Left lung (tissue), 10 donors: ENCODE results near the gene ITGB6. TPM values are rescaled to one million over a fixed set of nuclear protein-coding genes. Genes with fewer than 3 reads are reported as not detected.
A peak's percentile ranks its signal among the peaks of the same experiment; 100 is the strongest.
"Not testable (repeated sequence)": the region's sequence is repeated elsewhere in the genome, so short reads cannot be mapped to it uniquely, and the experiment has no call there.

Source experiments
- ATAC-seq: fragments of 200-7000 bp; cut with Tn5 transposase; one replicate; pipeline ENCODE4 v1.9.1; 2020; ENCODE audit warnings: moderate library complexity
- DNase-seq, 4 donors: peaks; one replicate each; pipeline ENCODE4 v3.0.0-alpha.2; 2013 to 2020
- H3K27ac ChIP-seq, 2 donors: fragments of 200-600 bp; sonication (generic) in 1 of 2; one replicate each; pipeline versions ENCODE4 v1.5.0 to v1.8.0; 2020 to 2021
- H3K27me3 ChIP-seq, 2 donors: fragments of 200-600 bp; sonication (generic) in 1 of 2; one replicate each; pipeline versions ENCODE4 v1.5.0 to v1.8.0; 2020 to 2021
- H3K36me3 ChIP-seq, 2 donors: fragments of 200-600 bp; sonication (generic) in 1 of 2; one replicate each; pipeline versions ENCODE4 v1.5.0 to v1.8.0; 2020 to 2021
- H3K4me1 ChIP-seq, 2 donors: fragments of 200-600 bp; one replicate each; pipeline ENCODE4 v1.8.0; 2021
- H3K4me3 ChIP-seq, 2 donors: fragments of 200-600 bp; sonication (generic) in 1 of 2; one replicate each; pipeline versions ENCODE4 v1.5.0 to v1.8.0; 2020 to 2021; ENCODE audit warnings: mild to moderate bottlenecking in 1 of 2
- H3K9me3 ChIP-seq, 2 donors: fragments of 200-600 bp; sonication (generic) in 1 of 2; one replicate each; pipeline versions ENCODE4 v1.5.0 to v1.8.0; 2020 to 2021
- intact Hi-C, 2 donors: fragments of 100-400 bp; cut with DNase I; formaldehyde crosslinking; loops; one replicate each; pipeline versions ENCODE4 v1.11.2 to v1.14.2; 2022
- polyA plus RNA-seq, 6 donors: library from polyadenylated mRNA; unstranded; fragments of 120-200 nt; gene quantifications; one replicate each; pipeline ENCODE4 v1.2.1, GENCODE V29; 2013; ENCODE audit not compliant: insufficient read length in 6 of 6
- total RNA-seq, 2 donors: library from RNA; stranded (reverse); fragmentation: NEBNext Ultra II Directional; extraction: Animal tissue kit (Norgen Biotek cat#: 25700); gene quantifications; one replicate each; pipeline ENCODE4 v1.2.1, GENCODE V29; 2021
- TF ChIP-seq, protein P1 (sequence below), 2 donors: fragments of 200-600 bp; sonication (generic) in 1 of 2; IDR thresholded peaks; one replicate each; pipeline versions ENCODE4 v1.5.0 to v1.8.0; 2021; ENCODE audit warnings: antibody characterized with exemption in 2 of 2
- donor health status: DM: no; HTN: yes; CAD: no.
- donor health status: DM: no; HTN: no; CAD: no.

ITGB6 gene
- total and polyA plus RNA-seq, 8 donors = 4.4 to 227 (median 8.5) TPM

GRCh38 chr2:160165996-160166395 is 34.1 kb downstream of the ITGB6 start:
- intact Hi-C loops = no loop called here
- H3K27ac ChIP-seq = no peak overlapping the region
- peaks cover 5 to 8% of the 10 kb centered on the region in 2 donors for H3K4me1 ChIP-seq
- ATAC-seq = no peak
- no peaks in the 10 kb centered on the region for H3K27me3 ChIP-seq
- H3K36me3 ChIP-seq = no peaks in the 10 kb centered on the region
- no peaks in the 10 kb centered on the region for H3K9me3 ChIP-seq
- DNase-seq = no peak
- no peak overlapping the region for H3K4me3 ChIP-seq
- TF ChIP-seq, protein P1, sequence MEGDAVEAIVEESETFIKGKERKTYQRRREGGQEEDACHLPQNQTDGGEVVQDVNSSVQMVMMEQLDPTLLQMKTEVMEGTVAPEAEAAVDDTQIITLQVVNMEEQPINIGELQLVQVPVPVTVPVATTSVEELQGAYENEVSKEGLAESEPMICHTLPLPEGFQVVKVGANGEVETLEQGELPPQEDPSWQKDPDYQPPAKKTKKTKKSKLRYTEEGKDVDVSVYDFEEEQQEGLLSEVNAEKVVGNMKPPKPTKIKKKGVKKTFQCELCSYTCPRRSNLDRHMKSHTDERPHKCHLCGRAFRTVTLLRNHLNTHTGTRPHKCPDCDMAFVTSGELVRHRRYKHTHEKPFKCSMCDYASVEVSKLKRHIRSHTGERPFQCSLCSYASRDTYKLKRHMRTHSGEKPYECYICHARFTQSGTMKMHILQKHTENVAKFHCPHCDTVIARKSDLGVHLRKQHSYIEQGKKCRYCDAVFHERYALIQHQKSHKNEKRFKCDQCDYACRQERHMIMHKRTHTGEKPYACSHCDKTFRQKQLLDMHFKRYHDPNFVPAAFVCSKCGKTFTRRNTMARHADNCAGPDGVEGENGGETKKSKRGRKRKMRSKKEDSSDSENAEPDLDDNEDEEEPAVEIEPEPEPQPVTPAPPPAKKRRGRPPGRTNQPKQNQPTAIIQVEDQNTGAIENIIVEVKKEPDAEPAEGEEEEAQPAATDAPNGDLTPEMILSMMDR (IDR thresholded peaks at IDR 0.05) = no peak

GRCh38 chr2:160165081-160165480 is 35.0 kb downstream of the ITGB6 start:
- no peak for DNase-seq
- intact Hi-C loops = no loop called here
- no peak overlapping the region for H3K27ac ChIP-seq
- ATAC-seq = no peak
- no peaks in the 10 kb centered on the region for H3K27me3 ChIP-seq
- H3K36me3 ChIP-seq = no peaks in the 10 kb centered on the region
- H3K4me3 ChIP-seq = no peak overlapping the region
- H3K4me1 ChIP-seq = peaks cover under 1 to 3% of the 10 kb centered on the region in 2 donors
- TF ChIP-seq, protein P1 (IDR thresholded peaks at IDR 0.05) = no peak
- no peaks in the 10 kb centered on the region for H3K9me3 ChIP-seq

- TF ChIP-seq, protein P1 (IDR thresholded peaks at IDR 0.05) = no peak
- H3K4me3 ChIP-seq = no peak overlapping the region
- H3K27me3 ChIP-seq = no peaks in the 10 kb centered on the region
- intact Hi-C loops = no loop called here
- H3K9me3 ChIP-seq = no peaks in the 10 kb centered on the region
- DNase-seq (no peak), ATAC-seq (no peak)
- H3K36me3 ChIP-seq = no peaks in the 10 kb centered on the region
- no peaks in the 10 kb centered on the region for H3K4me1 ChIP-seq
- no peak overlapping the region for H3K27ac ChIP-seq
Measured at GRCh38 chr2:160157861-160158829, 41.9 kb downstream of the ITGB6 start.

DNA sequence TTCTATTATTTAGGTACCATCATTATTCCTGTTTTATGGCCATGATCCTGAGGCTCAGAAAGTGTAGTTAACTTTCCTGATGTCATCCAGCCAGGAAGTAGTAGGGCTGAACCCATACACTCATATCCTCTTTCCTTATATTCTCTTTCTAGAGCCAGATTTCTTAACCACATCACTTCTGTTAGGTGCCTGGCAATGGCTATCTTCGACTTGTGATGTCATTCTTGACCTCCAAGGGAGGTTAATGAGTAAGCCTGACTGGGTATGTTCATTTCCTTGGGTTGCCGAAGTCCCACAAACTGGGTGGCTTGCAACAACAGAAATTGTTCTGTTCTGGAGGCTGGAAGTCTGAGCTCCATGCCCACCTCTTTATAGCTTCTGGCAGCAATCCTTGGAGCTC is 43.4 kb downstream of the ITGB6 start:
- no peaks in the 10 kb centered on the region for H3K9me3 ChIP-seq
- H3K27me3 ChIP-seq = no peaks in the 10 kb centered on the region
- no peak overlapping the region for H3K4me3 ChIP-seq
- ATAC-seq = peak; percentile 9
- intact Hi-C loops = no loop called here
- no peak overlapping the region for H3K27ac ChIP-seq
- TF ChIP-seq, protein P1 (IDR thresholded peaks at IDR 0.05) = no peak
- H3K36me3 ChIP-seq = no peaks in the 10 kb centered on the region
- no peaks in the 10 kb centered on the region for H3K4me1 ChIP-seq
- no peak for DNase-seq

DNA sequence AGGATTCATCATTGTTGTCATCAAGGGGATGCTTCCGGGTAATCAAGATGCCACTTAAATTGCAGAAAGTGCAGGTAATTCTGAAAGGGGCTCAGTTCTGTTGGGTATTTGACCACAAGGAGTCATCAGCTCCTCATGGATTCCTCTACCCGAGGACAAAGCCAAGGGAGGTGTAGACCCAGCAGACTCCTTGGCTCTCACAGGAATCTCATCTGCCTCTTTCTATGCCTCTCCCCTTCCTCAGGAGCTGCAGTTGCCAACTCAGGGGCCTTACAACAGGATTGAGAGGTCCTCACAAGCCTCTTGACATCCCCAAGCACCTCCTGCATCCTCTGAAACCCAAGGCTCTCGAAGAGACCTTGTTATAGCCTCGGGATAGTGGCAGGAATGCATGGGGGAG is 44.0 kb downstream of the ITGB6 start:
- DNase-seq (peak in 1 of 4 donors; percentile 45), ATAC-seq (peak; percentile 87)

GRCh38 chr2:160148419-160148818 is 51.7 kb downstream of the ITGB6 start:
- H3K27me3 ChIP-seq, intact Hi-C loops, H3K9me3 ChIP-seq, DNase-seq, ATAC-seq, H3K4me3 ChIP-seq, H3K27ac ChIP-seq, H3K36me3 ChIP-seq, H3K4me1 ChIP-seq: not testable (repeated sequence)

More for the DNA sequence above, 44.0 kb downstream of the ITGB6 start:
- H3K36me3 ChIP-seq = no peaks in the 10 kb centered on the region
- H3K4me3 ChIP-seq = no peak overlapping the region
- no peak overlapping the region for H3K27ac ChIP-seq
- no peaks in the 10 kb centered on the region for H3K9me3 ChIP-seq
- H3K27me3 ChIP-seq = no peaks in the 10 kb centered on the region
- TF ChIP-seq, protein P1 (IDR thresholded peaks at IDR 0.05) = no peak
- no peaks in the 10 kb centered on the region for H3K4me1 ChIP-seq
- intact Hi-C loops = no loop called here
